SK-N-SH (cell line): Measurements from ENCODE around the gene KAT6B. TPM values are rescaled to one million over a fixed set of nuclear protein-coding genes. Genes with fewer than 3 reads are reported as not detected.

Experiments
- CTCF ChIA-PET: fragments of 300-600, 350-600 bp; formaldehyde crosslinking; extraction: SDS; loops from one replicate; lab custom pipeline; 2021; lab: Yijun Ruan, JAX
- POLR2A ChIA-PET: fragments of 350-600 bp; sonication (Branson Sonifier 250); formaldehyde crosslinking; extraction: SDS; loops from one replicate; lab custom pipeline; 2020; ENCODE audit warnings: antibody characterized with exemption, inconsistent platforms; lab: Yijun Ruan, JAX
- DNase-seq: peaks from one replicate; pipeline ENCODE4 v3.0.0; 2012
- H2AFZ ChIP-seq: fragments of 200-600 bp; sonication (generic); 2 replicates; pipeline ENCODE4 v1.8.1; 2016; ENCODE audit warnings: antibody characterized with exemption, mild to moderate bottlenecking, low read depth
- H3F3A ChIP-seq: fragments of 200-600 bp; sonication (generic); replicated peaks from 2 replicates; pipeline ENCODE3; 2016; ENCODE audit warnings: antibody characterized with exemption, mild to moderate bottlenecking; ENCODE audit not compliant: insufficient read depth
- H3K27ac ChIP-seq, 2 experiments: fragments of 200-500 bp in 1 of 2; fragments of 200-600 bp in 1 of 2; sonication (Bioruptor generic) in 1 of 2; sonication (generic), shearing (Covaris generic) in 1 of 2; 2 replicates each; pipeline versions ENCODE4 v1.5.1 to v1.6.1; 2014 to 2016; ENCODE audit warnings: low read depth in 2 of 2, inconsistent platforms in 1 of 2, low read length in 1 of 2, mild to moderate bottlenecking in 1 of 2, mixed read lengths in 1 of 2
- H3K27me3 ChIP-seq: fragments of 200-600 bp; sonication (generic), shearing (Covaris generic); 2 replicates; pipeline ENCODE4 v1.6.1; 2016; ENCODE audit warnings: mixed run types; ENCODE audit not compliant: insufficient read depth
- H3K36me3 ChIP-seq, 2 experiments: fragments of 200-500 bp in 1 of 2; fragments of 200-600 bp in 1 of 2; sonication (Bioruptor generic) in 1 of 2; sonication (generic) in 1 of 2; replicated peaks in 1 of 2; 2 replicates each; pipeline versions ENCODE3 to v1.5.1; 2014 to 2016; ENCODE audit warnings: low read length in 1 of 2, mild to moderate bottlenecking in 1 of 2; ENCODE audit not compliant: insufficient read depth in 2 of 2, control insufficient read depth in 1 of 2
- H3K4me1 ChIP-seq, 2 experiments: fragments of 200-500 bp in 1 of 2; fragments of 200-600 bp in 1 of 2; sonication (Bioruptor generic) in 1 of 2; sonication (generic), shearing (Covaris generic) in 1 of 2; 2 replicates each; pipeline versions ENCODE4 v1.5.1 to v1.6.1; 2014 to 2016; ENCODE audit warnings: low read depth in 1 of 2, low read length in 1 of 2, mixed run types in 1 of 2; ENCODE audit not compliant: insufficient read depth in 2 of 2, control insufficient read depth in 1 of 2
- H3K4me2 ChIP-seq: fragments of 200-600 bp; sonication (generic), shearing (Covaris generic); 2 replicates; pipeline ENCODE4 v1.6.1; 2017; ENCODE audit warnings: mixed run types
- H3K4me3 ChIP-seq, 2 experiments: fragments of 200-500 bp in 1 of 2; fragments of 200-600 bp in 1 of 2; sonication (Bioruptor generic) in 1 of 2; sonication (generic), shearing (Covaris generic) in 1 of 2; 2 replicates each; pipeline versions ENCODE4 v1.5.1 to v1.8.1; 2014 to 2016; ENCODE audit warnings: low read depth in 2 of 2, inconsistent platforms in 1 of 2, low read length in 1 of 2, mild to moderate bottlenecking in 1 of 2, mixed read lengths in 1 of 2, moderate library complexity in 1 of 2
- H3K79me2 ChIP-seq: fragments of 200-600 bp; sonication (generic); 2 replicates; pipeline ENCODE4 v1.8.1; 2017; ENCODE audit warnings: mild to moderate bottlenecking; ENCODE audit not compliant: insufficient read depth
- H3K9ac ChIP-seq: fragments of 200-600 bp; sonication (generic); 2 replicates; pipeline ENCODE4 v1.6.1; 2017; ENCODE audit warnings: mixed run types
- H3K9me2 ChIP-seq: fragments of 200-600 bp; sonication (generic); 2 replicates; pipeline ENCODE4 v1.6.1; 2017; ENCODE audit warnings: mixed run types
- H3K9me3 ChIP-seq: fragments of 200-600 bp; sonication (generic); 2 replicates; pipeline ENCODE4 v1.6.1; 2017; ENCODE audit warnings: mixed run types, mild to moderate bottlenecking, moderate library complexity
- H4K20me1 ChIP-seq: fragments of 200-600 bp; sonication (generic); 2 replicates; pipeline ENCODE4 v1.6.1; 2017; ENCODE audit warnings: mild to moderate bottlenecking, mixed run types; ENCODE audit not compliant: insufficient read depth
- CHD2 ChIP-seq: fragments of 150-350 bp; IDR thresholded peaks from 2 replicates; pipeline ENCODE4 v1.6.1; 2018; ENCODE audit warnings: low read length; ENCODE audit not compliant: partially characterized antibody
- EP300 ChIP-seq, 2 experiments: IDR thresholded peaks; 2 replicates each; pipeline versions ENCODE4 v1.4.0 to v1.6.1; 2012; ENCODE audit warnings: borderline replicate concordance in 1 of 2, low read depth in 1 of 2, low read length in 1 of 2
- FOSL2 ChIP-seq: IDR thresholded peaks from 2 replicates; pipeline ENCODE4 v1.4.0; 2012; ENCODE audit warnings: low read depth, mild to moderate bottlenecking, moderate library complexity, borderline replicate concordance
- FOXM1 ChIP-seq: IDR thresholded peaks from 2 replicates; pipeline ENCODE4 v1.4.0; 2012; ENCODE audit warnings: low read depth, mild to moderate bottlenecking
- MEF2A ChIP-seq: IDR thresholded peaks from 2 replicates; pipeline ENCODE4 v1.4.0; 2012; ENCODE audit warnings: low read depth, borderline replicate concordance
- MXI1 ChIP-seq: IDR thresholded peaks from 2 replicates; pipeline ENCODE4 v1.6.1; 2012; ENCODE audit warnings: mild to moderate bottlenecking, low read depth, low read length, improper control_type of control experiment
- NFIC ChIP-seq: IDR thresholded peaks from 2 replicates; pipeline ENCODE4 v1.4.0; 2012; ENCODE audit warnings: borderline replicate concordance
- POLR2AphosphoS5 ChIP-seq: IDR thresholded peaks from 2 replicates; pipeline ENCODE4 v1.6.1; 2012; ENCODE audit warnings: low read depth, low read length
- RCOR1 ChIP-seq: fragments of 150-350 bp; IDR thresholded peaks from 2 replicates; pipeline ENCODE4 v1.6.1; 2017; ENCODE audit warnings: antibody characterized with exemption, low read length
- REST ChIP-seq: IDR thresholded peaks from 2 replicates; pipeline ENCODE4 v1.6.1; 2012; ENCODE audit warnings: mild to moderate bottlenecking, low read depth, low read length, moderate library complexity
- RFX5 ChIP-seq: IDR thresholded peaks from 2 replicates; pipeline ENCODE4 v1.6.1; 2012; ENCODE audit warnings: mild to moderate bottlenecking, improper control_type of control experiment, low read length
- SIN3A ChIP-seq: IDR thresholded peaks from 2 replicates; pipeline ENCODE4 v1.6.1; 2012; ENCODE audit warnings: low read depth, mild to moderate bottlenecking, low read length, moderate library complexity, borderline replicate concordance
- TCF12 ChIP-seq: IDR thresholded peaks from 2 replicates; pipeline ENCODE4 v1.4.0; 2012
- USF1 ChIP-seq: IDR thresholded peaks from 2 replicates; pipeline ENCODE4 v1.4.0; 2012; ENCODE audit warnings: low read depth, borderline replicate concordance
- USF2 ChIP-seq: fragments of 150-350 bp; IDR thresholded peaks from 2 replicates; pipeline ENCODE4 v1.6.1; 2017; ENCODE audit warnings: antibody characterized with exemption, low read length, low read depth, borderline replicate concordance
- WGBS: methylation state at CpG from one replicate; pipeline ENCODE4 v1.1.6; 2017; ENCODE audit warnings: low lambda C conversion rate; 5-methylcytosine and 5-hydroxymethylcytosine counted together
- polyA plus RNA-seq, 3 experiments: library from polyadenylated mRNA; depleted of rRNA; stranded (reverse); fragments of >200 nt; gene quantifications; 2 replicates each; pipeline ENCODE4 v1.2.3, GENCODE V29; 2012

KAT6B gene
- polyA plus RNA-seq, 1 of the 3 experiments (the other 2 are of a cell fraction) = 4.3 TPM

GRCh38 chr10:74801447-74801846 is 25.0 kb upstream of the KAT6B start:
- ChIA-PET CTCF (interaction anchor here (1.3 kb wide), 1 partner anchor 147 kb away, joined by 3 read pairs; no protein-coding TSS in a partner anchor), POLR2A (no interaction called here)
- no peak for TF ChIP-seq TCF12
- Histone ChIP-seq H3K4me3 (no peak overlapping the region), H3K9me2 (no peaks in the 10 kb centered on the region), H3K27ac (no peak overlapping the region), H2AFZ (no peak overlapping the region), H3K79me2 (no peaks in the 10 kb centered on the region), H3K4me1 (no peaks in the 10 kb centered on the region), H3K27me3 (no peaks in the 10 kb centered on the region), H3K9ac (no peak overlapping the region), H3K36me3 (no peaks in the 10 kb centered on the region), H3F3A (peaks cover 13% of the 10 kb centered on the region), H3K9me3 (no peaks in the 10 kb centered on the region), H3K4me2 (no peak overlapping the region), H4K20me1 (no peaks in the 10 kb centered on the region)
- 92% methylated on average over 2 of the region's 2 CpGs for WGBS
- no peak for DNase-seq

- no peak overlapping the region for H3K4me3 ChIP-seq
- WGBS = 84% methylated on average over 4 of the region's 4 CpGs
- no peak overlapping the region for H3K4me2 ChIP-seq
- H3K9me3 ChIP-seq = no peaks in the 10 kb centered on the region
- ChIA-PET POLR2A (interaction anchor here (0.6 kb wide), 1 partner anchor 16 kb away, joined by 3 read pairs; no protein-coding TSS in a partner anchor), CTCF (no interaction called here)
- no peaks in the 10 kb centered on the region for H3K27me3 ChIP-seq
- TF ChIP-seq CHD2 = no peak
- TF ChIP-seq EP300 (IDR thresholded peaks at IDR 0.05; ENCODE audit: borderline replicate concordance in 1 of 2, low read depth in 1 of 2, low read length in 1 of 2) = no peak
- no peak for TF ChIP-seq SIN3A
- TF ChIP-seq POLR2AphosphoS5 = no peak
- no peak for TF ChIP-seq FOSL2
- H3K9me2 ChIP-seq = no peaks in the 10 kb centered on the region
- no peak overlapping the region for H3K27ac ChIP-seq
- H3F3A ChIP-seq = no peaks in the 10 kb centered on the region
- no peak overlapping the region for H2AFZ ChIP-seq
- no peaks in the 10 kb centered on the region for H4K20me1 ChIP-seq
- H3K36me3 ChIP-seq = no peaks in the 10 kb centered on the region
- no peaks in the 10 kb centered on the region for H3K79me2 ChIP-seq
- H3K4me1 ChIP-seq = no peaks in the 10 kb centered on the region
- H3K9ac ChIP-seq = no peak overlapping the region
- no peak for DNase-seq
These were observed 17.9 kb upstream of the KAT6B start for GRCh38 chr10:74808501-74808900.

GRCh38 chr10:74810087-74810486 is 16.3 kb upstream of the KAT6B start:
- Histone ChIP-seq H3K79me2 (no peaks in the 10 kb centered on the region), H2AFZ (no peak overlapping the region), H3K27me3 (no peaks in the 10 kb centered on the region), H3K9me3 (no peaks in the 10 kb centered on the region), H4K20me1 (no peaks in the 10 kb centered on the region), H3K4me1 (no peaks in the 10 kb centered on the region), H3F3A (no peaks in the 10 kb centered on the region), H3K9me2 (no peaks in the 10 kb centered on the region), H3K27ac (no peak overlapping the region), H3K36me3 (no peaks in the 10 kb centered on the region), H3K4me3 (no peak overlapping the region), H3K9ac (no peak overlapping the region), H3K4me2 (no peak overlapping the region)
- CTCF ChIA-PET = no interaction called here
- no peak for TF ChIP-seq USF2
- no peak for TF ChIP-seq MXI1
- TF ChIP-seq RCOR1 = no peak
- TF ChIP-seq USF1 = no peak
- TF ChIP-seq MEF2A = no peak
- no peak for TF ChIP-seq FOXM1
- no peak for TF ChIP-seq NFIC
- no peak for TF ChIP-seq RFX5
- TF ChIP-seq FOSL2 = no peak
- TF ChIP-seq REST = no peak
- POLR2A ChIA-PET = no interaction called here
- 74% methylated on average over 2 of the region's 2 CpGs for WGBS
- no peak for DNase-seq
